Sigmoid colon (tissue), 4 donors: ENCODE results near the gene MTTP.

ENCODE experiments used
- EP300 ChIP-seq, 4 donors: sonication (generic); formaldehyde crosslinking; IDR thresholded peaks; one replicate each; pipeline ENCODE4 v1.6.1; 2017; ENCODE audit warnings: antibody characterized with exemption in 4 of 4
- POLR2A ChIP-seq, 2 donors: fragments of 450-650 bp; IDR thresholded peaks; one replicate each; pipeline ENCODE4 v1.6.1; 2016; ENCODE audit warnings: antibody characterized with exemption in 2 of 2, mild to moderate bottlenecking in 2 of 2, moderate library complexity in 2 of 2
- POLR2AphosphoS5 ChIP-seq, 4 donors: sonication (generic); formaldehyde crosslinking; IDR thresholded peaks; one replicate each; pipeline ENCODE4 v1.6.1; 2017; ENCODE audit warnings: antibody characterized with exemption in 4 of 4
- TF ChIP-seq, protein P1 (sequence below), 4 experiments: fragments of 450-650 bp in 3 of 4; fragments of 200-600 bp in 1 of 4; IDR thresholded peaks; one replicate each; pipeline ENCODE4 v1.5.1; 2016 to 2019; ENCODE audit warnings: antibody characterized with exemption in 4 of 4, mild to moderate bottlenecking in 3 of 4, moderate library complexity in 2 of 4

DNA sequence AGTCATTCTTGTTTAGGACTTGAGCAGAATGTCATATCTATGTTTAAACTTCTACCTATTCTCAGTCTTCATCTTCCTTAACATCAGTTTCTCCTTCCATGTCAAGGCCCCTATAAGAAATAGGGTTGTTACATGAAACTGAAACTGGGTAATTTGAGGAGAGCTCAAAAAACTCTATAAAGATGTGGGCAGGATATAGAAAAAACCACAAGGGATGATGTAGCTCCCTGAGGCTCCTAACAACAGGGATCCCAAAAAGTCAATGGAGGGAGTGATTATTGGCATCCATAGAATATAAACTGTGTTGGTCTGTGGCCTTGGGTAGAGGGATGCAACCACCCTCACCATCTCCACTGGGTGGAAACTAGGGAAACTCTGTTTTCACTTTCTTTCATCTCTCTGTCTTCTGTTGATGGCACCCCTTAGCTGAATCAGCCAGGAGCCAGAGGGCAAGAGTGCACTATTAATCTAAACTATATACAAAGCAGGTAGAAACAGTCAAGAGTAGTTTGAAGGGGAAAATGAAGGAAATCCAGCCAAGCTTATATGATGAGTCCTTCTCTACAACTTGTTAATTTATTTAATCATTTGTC, 55.4 kb downstream of the MTTP start:
- no peak for TF ChIP-seq POLR2AphosphoS5 (IDR thresholded peaks at IDR 0.05)
- TF ChIP-seq, protein P1, sequence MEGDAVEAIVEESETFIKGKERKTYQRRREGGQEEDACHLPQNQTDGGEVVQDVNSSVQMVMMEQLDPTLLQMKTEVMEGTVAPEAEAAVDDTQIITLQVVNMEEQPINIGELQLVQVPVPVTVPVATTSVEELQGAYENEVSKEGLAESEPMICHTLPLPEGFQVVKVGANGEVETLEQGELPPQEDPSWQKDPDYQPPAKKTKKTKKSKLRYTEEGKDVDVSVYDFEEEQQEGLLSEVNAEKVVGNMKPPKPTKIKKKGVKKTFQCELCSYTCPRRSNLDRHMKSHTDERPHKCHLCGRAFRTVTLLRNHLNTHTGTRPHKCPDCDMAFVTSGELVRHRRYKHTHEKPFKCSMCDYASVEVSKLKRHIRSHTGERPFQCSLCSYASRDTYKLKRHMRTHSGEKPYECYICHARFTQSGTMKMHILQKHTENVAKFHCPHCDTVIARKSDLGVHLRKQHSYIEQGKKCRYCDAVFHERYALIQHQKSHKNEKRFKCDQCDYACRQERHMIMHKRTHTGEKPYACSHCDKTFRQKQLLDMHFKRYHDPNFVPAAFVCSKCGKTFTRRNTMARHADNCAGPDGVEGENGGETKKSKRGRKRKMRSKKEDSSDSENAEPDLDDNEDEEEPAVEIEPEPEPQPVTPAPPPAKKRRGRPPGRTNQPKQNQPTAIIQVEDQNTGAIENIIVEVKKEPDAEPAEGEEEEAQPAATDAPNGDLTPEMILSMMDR (IDR thresholded peaks at IDR 0.05): no peak
- no peak for TF ChIP-seq POLR2A (IDR thresholded peaks at IDR 0.05)
- no peak for TF ChIP-seq EP300 (IDR thresholded peaks at IDR 0.05)
